Esophagus squamous epithelium (tissue), 5 donors: ENCODE measurements around the gene ARID1A. TPM values are rescaled to one million over a fixed set of nuclear protein-coding genes. Genes with fewer than 3 reads are reported as not detected.

Source experiments
- DNase-seq: peaks from one replicate; lab custom pipeline; 2025; lab: John Stamatoyannopoulos, UW
- H3K27ac ChIP-seq, 4 donors: fragments of 200-600 bp; sonication (generic); one replicate each; pipeline ENCODE4 v1.5.1; 2016 to 2019; ENCODE audit warnings: mild to moderate bottlenecking in 1 of 4
- H3K27me3 ChIP-seq, 4 donors: fragments of 200-600 bp; sonication (generic); 1 replicate in 3 of 4; 2 replicates in 1 of 4; pipeline versions ENCODE4 v1.5.1 to v1.6.0; 2017 to 2021; ENCODE audit warnings: antibody characterized with exemption in 1 of 4
- H3K36me3 ChIP-seq, 3 donors: fragments of 200-600 bp; sonication (generic); one replicate each; pipeline ENCODE4 v1.5.1; 2016 to 2019
- H3K4me1 ChIP-seq, 3 donors: fragments of 200-600 bp; sonication (generic); one replicate each; pipeline ENCODE4 v1.5.1; 2017 to 2019
- H3K4me3 ChIP-seq, 4 donors: fragments of 200-600 bp; sonication (generic); 1 replicate in 3 of 4; 2 replicates in 1 of 4; pipeline ENCODE4 v1.5.1; 2016 to 2019; ENCODE audit warnings: mild to moderate bottlenecking in 2 of 4, moderate library complexity in 1 of 4
- H3K9me3 ChIP-seq, 3 donors: fragments of 200-600 bp; sonication (generic); one replicate each; pipeline ENCODE4 v1.5.1; 2016 to 2019
- CTCF ChIP-seq, 6 experiments: fragments of 450-650 bp in 4 of 6; fragments of 200-600 bp in 2 of 6; sonication (generic) in 2 of 6; IDR thresholded peaks; one replicate each; pipeline ENCODE4 v1.5.1; 2016 to 2019; ENCODE audit warnings: antibody characterized with exemption in 6 of 6, mild to moderate bottlenecking in 4 of 6, moderate library complexity in 4 of 6
- POLR2A ChIP-seq, 4 donors: fragments of 450-650 bp; IDR thresholded peaks; one replicate each; pipeline ENCODE4 v1.6.1; 2017; ENCODE audit warnings: antibody characterized with exemption in 4 of 4, mild to moderate bottlenecking in 4 of 4, moderate library complexity in 3 of 4
- WGBS, 2 donors: methylation state at CpG; one replicate each; pipeline ENCODE4 v1.1.5; 2018; 5-methylcytosine and 5-hydroxymethylcytosine counted together
- intact Hi-C: fragments of 100-400 bp; cut with DNase I; formaldehyde crosslinking; loops from one replicate; pipeline ENCODE4 v1.15.0; 2022
- total RNA-seq, 4 donors: library from RNA; depleted of rRNA; stranded (reverse); fragments of >200 nt; gene quantifications; one replicate each; pipeline ENCODE4 v1.1.0, GENCODE V29; 2016
- donor health status: DM: yes; HTN: yes; CAD: no.

ARID1A gene
- total RNA-seq, 4 donors from 2014 or later = 23.9 to 60.2 (median 43.5) TPM

GRCh38 chr1:26788836-26789611 is 93.2 kb downstream of the ARID1A start:
- 0% methylated on average over 19 of the region's 19 CpGs for WGBS, 2 donors
- Histone ChIP-seq H3K27me3 (no peaks in the 10 kb centered on the region), H3K9me3 (no peaks in the 10 kb centered on the region), H3K36me3 (peaks cover 0 to 35% (median 0%) of the 10 kb centered on the region in 3 donors), H3K4me1 (peaks cover 22 to 53% (median 33%) of the 10 kb centered on the region in 3 donors), H3K27ac (peak overlapping the region; percentile 98 to 100 (median 98)), H3K4me3 (peak overlapping the region; percentile 59 to 92 (median 78))
- TF ChIP-seq POLR2A (IDR thresholded peaks at IDR 0.05) (peak in 1 of 4 donors; percentile 21), CTCF (IDR thresholded peaks at IDR 0.05) (peak; percentile 94 to 99 (median 98))
- DNase-seq = peak; percentile 30
- intact Hi-C loops = loop anchor here (2.0 to 10.0 kb wide), 3 partner anchors 97 to 284 kb away; no protein-coding TSS in a partner anchor

- intact Hi-C loops = loop anchor here (2.0 to 10.0 kb wide), 3 partner anchors 97 to 285 kb away; no protein-coding TSS in a partner anchor
- 55 to 59% methylated on average over 3 of the region's 3 CpGs for WGBS, 2 donors
- DNase-seq = no peak
- H3K36me3 ChIP-seq = peaks cover 4 to 40% (median 5%) of the 10 kb centered on the region in 3 donors
- TF ChIP-seq CTCF (IDR thresholded peaks at IDR 0.05) (no peak), POLR2A (IDR thresholded peaks at IDR 0.05) (no peak)
- no peaks in the 10 kb centered on the region for H3K27me3 ChIP-seq
- H3K27ac ChIP-seq = peak overlapping the region in 2 of 4 donors; percentile 98 to 99
- H3K4me3 ChIP-seq = no peak overlapping the region
- H3K9me3 ChIP-seq = no peaks in the 10 kb centered on the region
- H3K4me1 ChIP-seq = peaks cover 17 to 48% (median 28%) of the 10 kb centered on the region in 3 donors
Measured at GRCh38 chr1:26789612-26789865, 93.7 kb downstream of the ARID1A start.

- intact Hi-C loops = loop anchor here (2.0 to 10.0 kb wide), 3 partner anchors 98 to 285 kb away; no protein-coding TSS in a partner anchor
- H3K9me3 ChIP-seq = no peaks in the 10 kb centered on the region
- H3K4me1 ChIP-seq = peaks cover 15 to 44% (median 24%) of the 10 kb centered on the region in 3 donors
- 56 to 68% methylated on average over 4 of the region's 4 CpGs for WGBS, 2 donors
- no peak for DNase-seq
- H3K27me3 ChIP-seq = no peaks in the 10 kb centered on the region
- no peak overlapping the region for H3K4me3 ChIP-seq
- peaks cover 6 to 44% (median 6%) of the 10 kb centered on the region in 3 donors for H3K36me3 ChIP-seq
- TF ChIP-seq POLR2A (IDR thresholded peaks at IDR 0.05) = no peak
- no peak for TF ChIP-seq CTCF (IDR thresholded peaks at IDR 0.05)
- no peak overlapping the region for H3K27ac ChIP-seq
Measured at GRCh38 chr1:26789931-26790330, 94.1 kb downstream of the ARID1A start.

GRCh38 chr1:26790551-26790953 is 94.7 kb downstream of the ARID1A start:
- H3K27me3 ChIP-seq = no peaks in the 10 kb centered on the region
- no peak for DNase-seq
- WGBS, 2 donors = 65 to 74% methylated on average over 3 to 4 of the region's 5 CpGs
- peaks cover 15 to 38% (median 19%) of the 10 kb centered on the region in 3 donors for H3K4me1 ChIP-seq
- H3K36me3 ChIP-seq = peaks cover 6 to 50% (median 7%) of the 10 kb centered on the region in 3 donors
- TF ChIP-seq POLR2A (IDR thresholded peaks at IDR 0.05) (no peak), CTCF (IDR thresholded peaks at IDR 0.05) (no peak)
- intact Hi-C loops = no loop called here
- no peak overlapping the region for H3K4me3 ChIP-seq
- H3K27ac ChIP-seq = no peak overlapping the region
- H3K9me3 ChIP-seq = no peaks in the 10 kb centered on the region

- H3K9me3 ChIP-seq = no peaks in the 10 kb centered on the region
Measured at GRCh38 chr1:26791148-26791547, 95.3 kb downstream of the ARID1A start.

More at GRCh38 chr1:26791148-26791547, 95.3 kb downstream of the ARID1A start:
- DNase-seq = no peak
- Histone ChIP-seq H3K36me3 (peaks cover 6 to 56% (median 7%) of the 10 kb centered on the region in 3 donors), H3K27me3 (no peaks in the 10 kb centered on the region), H3K27ac (no peak overlapping the region), H3K4me3 (no peak overlapping the region), H3K4me1 (peaks cover 13 to 32% (median 15%) of the 10 kb centered on the region in 3 donors)
- intact Hi-C loops = no loop called here
- WGBS, 2 donors = 62 to 65% methylated on average over 5 to 6 of the region's 6 CpGs
- TF ChIP-seq POLR2A (IDR thresholded peaks at IDR 0.05) (no peak), CTCF (IDR thresholded peaks at IDR 0.05) (no peak)
